ENCODE measurements around the gene ROMO1.
A peak's percentile ranks its signal among the peaks of the same experiment; 100 is the strongest.
"Not testable (repeated sequence)": the region's sequence is repeated elsewhere in the genome, so short reads cannot be mapped to it uniquely, and the experiment has no call there.

The ROMO1 gene

DNA sequence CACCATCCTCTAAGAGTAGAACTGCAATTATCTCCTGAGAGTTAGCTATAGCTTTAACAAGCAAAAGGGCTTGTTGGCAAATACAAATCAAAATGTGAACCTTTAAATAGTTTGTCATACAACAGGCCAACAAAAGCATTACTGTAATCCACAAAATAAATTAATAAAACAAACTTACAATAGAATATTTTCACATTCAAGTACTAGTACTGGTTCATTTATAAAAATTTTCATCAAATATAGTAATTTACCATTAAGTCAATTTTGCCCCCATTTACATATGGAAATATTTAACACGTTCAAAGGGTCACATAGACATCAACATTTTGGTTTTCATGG, 33.4 kb downstream of the ROMO1 start:
- no peak for DNase-seq

DNA sequence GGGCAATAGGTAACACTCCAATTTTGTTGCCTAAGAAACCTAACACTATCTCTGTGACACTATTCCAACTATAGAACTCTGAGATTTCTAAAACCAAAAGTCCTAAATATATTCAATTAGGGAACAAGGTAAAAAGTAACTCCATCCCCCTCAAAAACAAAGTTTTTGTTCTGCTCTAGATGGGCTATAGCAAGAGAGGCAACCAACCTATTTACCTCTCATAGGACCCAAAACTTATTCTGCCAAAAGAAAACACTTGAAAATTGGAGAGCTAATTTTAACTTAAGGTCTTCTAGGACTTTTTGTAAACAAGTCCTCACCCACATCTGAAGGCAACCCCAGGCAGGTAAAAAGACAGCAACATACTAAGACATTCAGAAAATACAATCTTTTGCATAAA, 35.2 kb downstream of the ROMO1 start:
- no peak for DNase-seq

DNA sequence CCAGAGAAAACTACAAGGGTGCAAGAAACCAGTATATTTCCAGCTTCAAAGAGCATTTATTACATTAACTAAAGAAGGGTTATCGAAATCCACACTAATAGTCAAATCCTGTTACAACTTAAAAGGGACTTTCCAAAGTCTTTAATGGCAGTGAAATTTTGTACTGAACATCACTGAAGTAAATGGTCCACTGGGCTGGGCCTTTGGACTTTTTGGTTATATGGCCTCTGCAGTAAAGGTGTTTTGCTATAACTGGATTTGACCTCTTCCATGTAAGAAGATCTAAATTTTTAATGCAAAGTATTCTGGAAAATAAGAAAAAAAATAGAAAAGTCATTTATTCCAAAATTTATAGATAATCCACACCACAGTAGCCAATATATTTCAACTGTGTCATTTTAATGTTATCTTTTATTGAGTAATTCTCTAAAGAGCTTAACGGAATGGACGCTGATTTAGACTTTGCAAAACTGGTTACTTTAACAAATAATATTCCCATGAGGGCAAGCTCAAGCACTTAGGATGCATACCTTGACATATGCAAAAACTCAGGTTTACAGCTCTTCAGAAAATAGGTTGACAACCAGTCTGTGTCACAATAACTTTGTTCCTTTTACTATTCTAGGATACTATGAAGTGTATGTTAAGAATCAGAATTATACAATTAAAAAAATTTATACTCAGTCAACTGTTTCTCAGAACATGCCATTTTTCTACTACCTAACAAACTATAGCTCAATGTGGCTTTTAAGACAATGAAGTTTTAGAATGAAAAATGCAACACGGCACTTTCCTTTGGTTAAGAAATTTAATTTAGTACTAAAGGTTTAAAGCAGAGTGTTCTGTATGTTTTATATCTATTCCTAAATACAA, 35.8 kb downstream of the ROMO1 start:
- no peak for DNase-seq

DNA sequence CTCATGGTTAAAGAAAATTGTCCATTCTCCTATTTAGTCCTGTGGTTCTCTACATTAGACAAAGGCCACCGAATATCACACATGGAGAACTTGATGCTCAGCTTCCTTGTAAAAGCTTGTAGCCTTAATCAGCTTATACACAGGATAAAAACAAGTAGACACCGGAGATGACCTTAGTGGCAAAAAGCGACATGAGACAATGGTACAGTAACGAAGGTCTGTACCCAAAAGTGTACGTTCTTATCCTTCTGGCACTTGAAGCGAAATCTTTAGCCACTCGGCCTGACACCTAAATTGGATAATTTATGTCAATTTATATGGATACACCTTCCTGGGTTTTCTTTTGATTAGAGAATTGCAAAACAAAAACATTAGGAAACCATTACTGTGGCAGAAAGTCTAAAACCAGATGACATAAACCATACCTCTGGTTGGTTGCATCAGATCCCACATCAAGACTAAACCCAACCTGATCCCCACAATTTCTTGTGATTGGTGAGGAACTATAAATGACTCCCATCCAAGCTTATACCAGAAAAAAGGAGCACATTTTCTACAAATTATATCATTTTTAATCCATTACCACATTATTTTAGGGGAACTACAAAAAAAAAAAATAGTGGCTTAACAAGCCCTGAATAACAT, 36.7 kb downstream of the ROMO1 start:
- DNase-seq = no peak

DNA sequence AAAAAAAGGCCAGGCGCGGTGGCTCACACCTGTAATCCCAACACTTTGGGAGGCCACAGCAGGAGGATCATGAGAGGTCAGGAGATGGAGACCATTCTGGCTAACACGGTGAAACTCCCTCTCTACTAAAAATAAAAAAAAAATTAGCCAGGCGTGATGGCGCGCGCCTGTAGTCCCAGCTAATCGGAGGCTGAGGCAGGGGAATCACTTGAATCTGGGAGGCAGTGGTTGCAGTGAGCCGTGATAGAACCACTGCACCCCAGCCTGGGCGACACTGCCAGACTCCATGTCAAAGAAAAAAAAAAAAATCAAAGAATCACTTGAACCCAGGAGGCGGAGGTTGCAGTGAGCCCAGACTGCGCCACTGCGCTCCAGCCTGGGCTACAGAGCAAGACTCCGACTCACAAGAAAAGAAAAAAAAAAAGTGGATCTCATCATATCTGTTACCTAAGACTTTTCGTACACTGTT, 38.7 kb downstream of the ROMO1 start:
- DNase-seq = no peak

DNA sequence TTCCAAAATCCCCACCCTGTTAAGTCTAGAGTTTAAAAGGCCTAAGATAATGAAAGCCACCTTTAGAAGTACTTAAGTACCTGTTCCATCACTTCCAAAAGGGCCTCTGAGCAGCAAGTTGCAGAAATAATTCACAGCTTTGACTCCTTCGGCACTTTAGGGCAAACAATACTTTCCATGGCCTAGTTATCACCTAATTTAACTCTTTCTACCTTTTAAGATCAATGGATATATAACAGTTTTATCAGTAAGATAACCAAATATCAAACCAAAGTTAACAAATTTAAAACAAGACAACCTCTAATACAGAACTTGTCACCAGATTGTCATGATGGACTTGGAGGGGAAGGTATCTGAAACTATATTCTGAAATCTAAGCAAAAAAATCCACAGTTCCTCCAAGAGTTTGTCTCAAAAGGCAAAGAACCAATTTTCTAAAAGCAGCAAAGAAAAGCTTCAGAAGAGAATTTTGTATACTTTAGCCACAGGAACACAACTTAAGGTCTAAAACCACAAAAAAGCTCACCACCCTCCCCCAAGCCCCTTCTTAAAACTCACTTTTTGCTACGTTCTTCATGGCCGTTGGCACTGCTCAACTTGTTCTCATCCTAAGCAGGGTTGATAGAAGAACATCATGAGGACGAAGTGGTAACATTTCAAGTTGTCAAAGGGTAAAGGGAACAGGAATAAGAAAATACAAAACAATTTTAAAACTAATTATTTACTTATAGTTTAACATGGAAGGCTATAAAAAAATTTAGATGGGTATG, 39.4 kb downstream of the ROMO1 start:
- DNase-seq = no peak

DNA sequence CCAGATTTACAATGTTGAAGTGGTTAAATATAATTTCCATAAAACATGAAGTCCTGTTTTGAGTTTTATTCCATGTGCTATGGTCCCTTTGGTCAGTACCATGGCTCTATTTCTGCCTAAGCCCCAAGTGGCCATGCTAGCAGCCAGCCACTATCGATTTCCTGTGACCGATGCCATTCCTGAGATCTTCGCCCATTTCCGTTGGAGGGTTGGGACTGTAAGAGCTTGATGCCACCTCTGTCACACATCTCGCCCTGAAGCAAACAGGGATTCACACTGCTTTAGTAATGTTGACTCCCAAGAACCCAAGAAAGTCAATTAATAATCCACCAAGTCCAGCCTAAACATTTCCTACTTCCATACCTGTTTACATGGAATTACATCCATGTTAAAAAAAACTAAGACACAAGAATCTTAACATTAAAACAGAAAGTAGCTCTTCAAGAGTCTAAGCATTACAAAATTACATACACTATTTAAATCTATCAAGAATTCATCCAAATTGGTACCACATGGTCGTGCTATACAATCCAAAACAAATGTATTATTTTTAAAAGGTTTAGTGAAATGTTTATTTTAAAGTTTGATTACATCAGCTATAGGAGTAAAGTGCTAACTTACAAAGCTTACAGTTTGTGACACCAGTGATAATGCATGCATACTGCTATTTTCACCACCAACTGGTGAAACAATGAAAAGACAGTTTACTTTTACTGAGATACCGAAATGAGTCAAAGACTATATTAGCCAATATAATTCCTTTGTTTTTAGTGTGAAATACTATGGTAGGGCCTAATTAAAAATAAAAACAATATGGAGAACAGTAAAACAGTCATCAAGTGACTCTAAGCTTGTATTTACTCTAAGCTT, 40.3 kb downstream of the ROMO1 start:
- no peak for DNase-seq

DNA sequence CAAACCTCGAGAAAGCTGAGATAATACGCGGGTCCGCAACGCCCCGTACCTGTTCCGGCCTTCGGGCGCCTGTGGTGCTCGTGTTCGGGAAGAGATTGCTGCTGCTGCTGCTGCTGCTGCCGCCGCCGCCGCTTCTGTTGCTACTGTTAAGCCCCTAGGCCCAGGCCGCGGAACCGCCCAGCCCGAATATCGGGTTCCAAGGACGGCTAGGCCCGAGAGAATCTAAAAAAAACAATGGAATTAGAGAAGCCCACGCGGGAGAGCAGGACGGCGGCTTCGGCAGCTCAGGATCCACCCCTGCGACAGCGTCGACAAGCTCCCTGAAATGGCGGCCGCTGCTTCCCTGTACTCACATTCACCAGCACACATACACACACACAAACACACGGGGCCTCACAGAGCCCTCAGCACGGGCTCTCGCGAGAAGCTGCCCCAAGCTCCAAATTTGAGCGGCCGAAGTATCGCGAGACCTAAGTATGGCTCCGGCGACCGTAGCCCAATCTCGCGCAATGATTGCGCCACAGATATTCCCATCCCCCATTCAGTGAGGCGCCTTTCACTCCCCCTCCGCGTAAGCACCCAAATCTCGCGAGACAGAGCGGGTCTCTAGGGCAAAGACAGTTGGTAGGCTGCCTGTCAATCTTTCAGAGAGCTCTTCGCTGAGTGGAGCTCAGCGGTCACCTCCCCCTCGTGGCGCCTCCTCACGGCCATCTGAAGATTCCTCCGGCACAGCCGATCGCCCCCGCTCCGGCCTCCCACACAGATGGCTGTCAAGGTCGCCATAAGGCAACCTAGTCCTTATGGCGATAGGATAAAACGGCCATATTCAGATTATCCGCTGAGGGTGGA, 42.9 kb downstream of the ROMO1 start, which contains the start of gene RBM39:
Gene RBM39, minus strand, starts transcription at position 369 of the 849 bp plus-strand sequence. CDS start 1,386 bp downstream, outside the sequence.
- DNase-seq = peak; percentile 100

DNA sequence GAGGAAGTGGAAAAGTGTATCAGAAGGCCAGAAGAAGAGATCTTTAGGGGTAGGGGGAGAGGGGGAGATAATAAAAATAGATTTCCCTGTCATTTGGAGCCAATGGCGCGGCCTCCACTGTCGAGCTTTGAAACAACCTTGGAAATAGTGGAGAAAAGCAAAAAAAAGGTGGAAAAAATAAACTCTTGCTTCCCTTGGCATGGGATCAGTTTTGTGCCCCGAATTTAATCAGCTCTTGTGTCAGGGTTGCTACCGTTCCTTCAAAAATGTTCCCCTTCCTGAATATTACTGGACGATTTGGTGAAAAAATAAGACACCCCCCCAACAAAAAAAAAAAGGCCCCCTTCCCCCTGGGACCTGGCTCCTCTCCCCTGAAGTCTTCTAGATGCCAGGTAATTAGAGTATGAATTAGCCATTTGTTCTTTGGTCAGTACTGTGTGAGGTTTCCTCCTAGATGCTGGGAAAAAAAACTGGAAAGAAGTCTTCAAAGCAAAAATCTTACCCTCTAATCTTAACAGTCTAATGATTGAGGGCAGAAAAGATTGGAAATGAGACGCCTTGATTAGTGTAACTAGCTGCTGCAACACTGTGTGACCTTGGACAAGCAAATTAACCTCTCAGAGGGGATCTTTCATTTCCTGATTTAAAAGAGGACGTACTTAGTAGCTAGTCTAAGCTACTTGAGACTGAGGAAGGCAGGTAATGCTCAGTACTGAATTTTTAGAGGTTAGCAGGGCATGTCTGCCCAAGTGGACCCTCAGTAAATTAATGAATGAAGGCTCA, 43.7 kb downstream of the ROMO1 start:
- peak; percentile 66 for DNase-seq

DNA sequence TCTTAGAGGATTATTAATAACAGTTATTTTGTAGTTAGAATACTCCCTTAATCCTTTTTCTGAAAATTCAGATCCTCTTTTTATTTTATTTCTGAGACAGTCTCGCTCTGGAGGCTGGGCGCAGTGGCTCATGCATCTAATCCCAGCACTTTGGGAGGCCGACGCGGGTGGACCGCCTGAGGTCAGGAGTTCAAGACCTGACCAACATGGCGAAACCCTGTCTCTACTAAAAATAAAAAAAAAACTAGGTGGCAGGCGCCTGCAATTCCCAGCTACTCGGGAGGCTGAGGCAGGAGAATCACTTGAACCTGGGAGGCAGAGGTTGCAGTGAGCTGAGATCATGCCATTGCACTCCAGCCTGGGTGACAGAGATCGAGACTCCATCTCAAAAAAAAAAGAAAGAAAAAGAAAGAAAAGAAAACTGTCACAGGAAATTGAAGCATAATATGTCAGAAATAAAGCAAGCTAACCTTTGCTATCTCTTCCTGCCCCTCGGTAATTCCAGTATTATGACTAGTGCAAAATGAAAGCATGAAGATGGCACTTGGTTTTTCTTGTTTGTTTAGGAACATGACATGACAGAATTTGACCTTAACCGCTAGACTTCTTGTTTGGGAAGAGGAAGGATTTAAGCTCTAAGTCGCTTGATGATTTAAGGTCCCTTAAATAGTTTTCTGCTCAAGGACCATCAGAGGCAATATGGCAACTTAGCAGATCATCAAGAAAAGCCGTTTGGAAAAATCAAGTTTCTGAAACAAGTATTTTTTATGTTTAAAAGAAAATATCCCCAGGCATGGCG, 44.7 kb downstream of the ROMO1 start:
- no peak for DNase-seq

DNA sequence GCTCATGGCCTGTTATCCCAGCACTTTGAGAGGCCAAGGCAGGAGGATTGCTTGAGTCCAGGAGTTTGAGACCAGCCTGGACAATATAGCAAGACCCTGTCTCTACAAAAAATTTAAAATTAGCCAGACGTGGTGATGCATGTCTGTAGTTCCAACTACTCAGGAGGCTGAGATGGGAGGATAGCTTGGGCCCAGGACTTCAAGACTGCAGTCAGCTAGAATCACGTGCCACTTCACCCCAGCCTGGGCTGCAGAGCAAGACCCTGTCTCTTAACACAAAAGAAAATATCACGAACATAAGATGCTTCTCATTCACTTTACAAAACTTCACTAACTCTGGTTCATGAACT, 45.3 kb downstream of the ROMO1 start:
- not testable (repeated sequence) for DNase-seq

Data from NCI-H2171 treated with DMSO at 0.1 percent for 48 hours (cell line).